Mucosa of stomach (tissue), 1 donor: Measurements from ENCODE around the gene PGA5.

Experiments
- H3K27me3 ChIP-seq: one replicate; pipeline ENCODE4 v1.7.0; 2013; ENCODE audit warnings: mild to moderate bottlenecking, low read length; ENCODE audit not compliant: control insufficient read depth, insufficient read depth
- H3K36me3 ChIP-seq: one replicate; pipeline ENCODE4 v1.7.0; 2013; ENCODE audit warnings: low read length; ENCODE audit not compliant: control insufficient read depth, insufficient read depth
- H3K4me1 ChIP-seq: one replicate; pipeline ENCODE4 v1.7.0; 2013; ENCODE audit warnings: mild to moderate bottlenecking, low read length; ENCODE audit not compliant: control insufficient read depth, insufficient read depth
- H3K4me3 ChIP-seq: one replicate; pipeline ENCODE4 v1.7.0; 2013; ENCODE audit warnings: low read length
- H3K9ac ChIP-seq: one replicate; pipeline ENCODE4 v1.7.0; 2013; ENCODE audit warnings: mild to moderate bottlenecking, low read length, moderate library complexity
- H3K9me3 ChIP-seq: one replicate; pipeline ENCODE4 v1.7.0; 2013; ENCODE audit warnings: mild to moderate bottlenecking, low read length, moderate library complexity; ENCODE audit not compliant: control insufficient read depth
- donor health status: Pancreatic carcinoma.

PGA5 gene

GRCh38 chr11:61256710-61257482 lies 15.9 kb downstream of the PGA5 start:
- Histone ChIP-seq H3K4me1 (peaks cover 3% of the 10 kb centered on the region), H3K4me3 (no peak overlapping the region), H3K36me3 (no peaks in the 10 kb centered on the region), H3K9ac (no peak overlapping the region), H3K27me3 (no peaks in the 10 kb centered on the region), H3K9me3 (no peaks in the 10 kb centered on the region)

DNA sequence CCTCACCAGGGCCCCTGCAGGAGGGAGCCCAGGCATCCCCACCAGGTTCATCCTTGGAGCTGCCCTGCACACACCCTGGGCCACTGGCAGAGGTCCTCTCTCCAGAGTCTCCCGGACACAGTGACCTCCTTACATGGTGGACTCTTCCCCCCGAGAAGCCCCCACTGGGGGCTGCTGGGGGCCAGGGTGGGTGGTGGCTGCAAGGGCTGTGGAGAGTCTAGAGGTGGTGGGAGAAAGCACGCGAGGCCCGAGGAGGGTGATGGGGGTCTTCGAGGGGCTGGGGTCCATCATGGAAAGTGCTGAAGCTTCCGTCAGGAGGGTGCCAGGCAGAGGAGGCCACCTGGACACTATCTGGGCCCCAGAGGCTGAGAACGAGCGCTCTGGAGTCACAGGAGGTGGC lies 17.6 kb downstream of the PGA5 start:
- Histone ChIP-seq H3K27me3 (no peaks in the 10 kb centered on the region), H3K4me1 (peaks cover 3% of the 10 kb centered on the region), H3K36me3 (no peaks in the 10 kb centered on the region), H3K9ac (no peak overlapping the region), H3K9me3 (no peaks in the 10 kb centered on the region), H3K4me3 (no peak overlapping the region)

DNA sequence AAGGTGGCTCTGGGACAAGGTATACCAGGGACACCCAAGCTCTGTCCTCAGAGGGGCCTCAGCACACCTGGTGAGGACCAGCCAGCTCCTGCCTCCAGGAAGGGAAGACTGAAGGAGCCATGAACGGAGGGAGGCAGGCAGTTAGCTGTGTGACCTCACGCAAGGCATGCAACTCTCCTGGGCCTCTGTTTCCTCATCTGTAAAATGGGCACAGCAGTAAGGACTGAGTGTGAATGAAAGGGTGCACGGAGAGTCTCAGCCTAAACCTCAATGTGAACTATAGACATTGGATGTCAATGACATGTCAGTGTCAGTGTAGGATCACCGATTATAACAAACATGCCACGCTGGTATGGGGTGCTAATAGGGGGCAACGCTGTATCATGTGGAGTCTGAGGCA lies 18.4 kb downstream of the PGA5 start:
- H3K9me3 ChIP-seq = no peaks in the 10 kb centered on the region
- no peaks in the 10 kb centered on the region for H3K36me3 ChIP-seq
- no peak overlapping the region for H3K9ac ChIP-seq
- peaks cover 3% of the 10 kb centered on the region for H3K4me1 ChIP-seq
- no peaks in the 10 kb centered on the region for H3K27me3 ChIP-seq
- no peak overlapping the region for H3K4me3 ChIP-seq

DNA sequence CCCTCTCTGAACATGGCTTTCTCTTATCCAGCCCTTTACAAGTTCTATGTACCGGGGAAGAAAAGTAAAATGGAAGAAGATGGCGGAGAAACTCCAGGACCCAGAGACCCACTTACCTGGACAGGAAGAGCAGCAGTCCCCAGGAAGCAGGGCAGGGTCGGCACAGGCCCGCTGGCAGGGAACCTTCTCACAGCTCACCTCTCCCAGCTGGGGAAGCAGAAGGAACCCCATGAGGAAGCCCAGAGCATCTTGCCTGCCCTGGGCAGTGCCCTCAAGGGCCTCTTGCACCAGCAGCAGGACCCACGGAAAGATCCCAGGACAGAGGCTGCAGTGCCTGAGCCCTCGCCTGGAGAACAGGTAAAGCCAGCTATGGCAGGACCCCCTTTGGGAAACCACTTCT lies 23.4 kb downstream of the PGA5 start:
- H3K36me3 ChIP-seq = no peaks in the 10 kb centered on the region
- H3K27me3 ChIP-seq = no peaks in the 10 kb centered on the region
- H3K9me3 ChIP-seq = no peaks in the 10 kb centered on the region
- no peaks in the 10 kb centered on the region for H3K4me1 ChIP-seq
- H3K4me3 ChIP-seq = no peak overlapping the region
- H3K9ac ChIP-seq = no peak overlapping the region

- H3K9ac ChIP-seq = no peak overlapping the region
- H3K27me3 ChIP-seq = no peaks in the 10 kb centered on the region
- H3K9me3 ChIP-seq = no peaks in the 10 kb centered on the region
- H3K4me3 ChIP-seq = no peak overlapping the region
- no peaks in the 10 kb centered on the region for H3K36me3 ChIP-seq
- no peaks in the 10 kb centered on the region for H3K4me1 ChIP-seq
These were observed 23.8 kb downstream of the PGA5 start for GRCh38 chr11:61264795-61265194.

GRCh38 chr11:61265357-61265756 lies 24.4 kb downstream of the PGA5 start:
- Histone ChIP-seq H3K4me1 (no peaks in the 10 kb centered on the region), H3K36me3 (no peaks in the 10 kb centered on the region), H3K9ac (no peak overlapping the region), H3K9me3 (no peaks in the 10 kb centered on the region), H3K4me3 (no peak overlapping the region), H3K27me3 (no peaks in the 10 kb centered on the region)

DNA sequence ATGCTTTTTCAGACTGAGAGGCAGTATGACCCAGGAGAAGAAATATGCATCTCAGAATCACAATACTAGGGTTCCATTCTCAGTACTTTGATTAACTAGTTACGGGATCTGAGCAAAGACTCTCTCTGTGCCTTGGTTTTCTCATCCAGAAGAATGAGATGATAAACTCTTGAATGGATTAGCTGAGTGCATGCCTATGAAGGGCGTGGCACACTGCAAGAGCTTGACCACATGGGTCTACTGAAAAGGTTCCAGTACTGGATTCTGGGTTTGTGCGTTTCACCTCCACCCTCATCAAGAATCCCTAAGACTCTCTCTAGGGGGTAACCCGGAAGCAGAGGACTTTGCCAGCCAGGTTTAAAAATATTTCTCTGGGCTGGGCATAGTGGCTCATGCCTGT lies 25.6 kb downstream of the PGA5 start:
- no peaks in the 10 kb centered on the region for H3K4me1 ChIP-seq
- no peaks in the 10 kb centered on the region for H3K27me3 ChIP-seq
- H3K9ac ChIP-seq = no peak overlapping the region
- H3K4me3 ChIP-seq = no peak overlapping the region
- H3K36me3 ChIP-seq = no peaks in the 10 kb centered on the region
- H3K9me3 ChIP-seq = no peaks in the 10 kb centered on the region

GRCh38 chr11:61267437-61267841 lies 26.5 kb downstream of the PGA5 start:
- H3K27me3 ChIP-seq = no peaks in the 10 kb centered on the region
- no peak overlapping the region for H3K4me3 ChIP-seq
- no peaks in the 10 kb centered on the region for H3K36me3 ChIP-seq
- no peaks in the 10 kb centered on the region for H3K4me1 ChIP-seq
- H3K9me3 ChIP-seq = no peaks in the 10 kb centered on the region
- H3K9ac ChIP-seq = no peak overlapping the region

DNA sequence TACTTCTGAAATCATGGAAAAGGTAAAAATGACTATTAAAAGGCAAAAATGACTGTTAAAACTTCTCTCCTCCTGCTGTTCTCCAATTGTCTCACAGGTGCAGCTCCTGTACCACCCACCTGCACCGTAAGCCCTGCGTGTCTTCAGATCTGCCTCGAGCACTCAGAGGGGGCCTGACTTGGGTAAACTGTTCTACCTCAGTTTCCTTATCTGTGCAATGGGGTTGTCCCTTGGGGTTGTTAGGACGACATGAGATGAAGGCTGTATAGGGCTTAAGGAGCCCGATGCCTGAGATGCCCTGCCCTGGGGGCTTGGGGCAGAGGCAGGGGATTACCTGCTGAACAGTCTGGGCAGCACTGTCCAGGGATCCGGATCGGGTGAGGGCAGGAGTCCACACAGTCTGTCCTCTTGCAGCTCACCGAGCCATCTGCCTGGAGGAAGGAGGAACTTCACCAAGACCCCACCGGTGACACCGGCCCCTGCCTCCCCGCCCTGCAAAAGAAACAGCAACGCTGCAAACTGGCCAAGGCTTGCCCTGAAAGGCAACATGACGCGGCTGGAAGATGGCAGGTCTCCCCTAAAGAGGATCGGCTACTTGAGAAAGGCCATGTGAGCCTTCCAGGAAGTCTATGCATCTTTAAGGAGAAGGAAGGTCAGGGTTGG lies 27.7 kb downstream of the PGA5 start:
- no peak overlapping the region for H3K9ac ChIP-seq
- H3K4me1 ChIP-seq = peaks cover 5% of the 10 kb centered on the region
- no peaks in the 10 kb centered on the region for H3K27me3 ChIP-seq
- no peak overlapping the region for H3K4me3 ChIP-seq
- H3K36me3 ChIP-seq = no peaks in the 10 kb centered on the region
- no peaks in the 10 kb centered on the region for H3K9me3 ChIP-seq

- Histone ChIP-seq H3K9me3 (no peaks in the 10 kb centered on the region), H3K4me3 (no peak overlapping the region), H3K27me3 (peaks cover 5% of the 10 kb centered on the region), H3K36me3 (no peaks in the 10 kb centered on the region), H3K9ac (no peak overlapping the region), H3K4me1 (peaks cover 10% of the 10 kb centered on the region)
These were observed 29.5 kb downstream of the PGA5 start for GRCh38 chr11:61270354-61271076.

DNA sequence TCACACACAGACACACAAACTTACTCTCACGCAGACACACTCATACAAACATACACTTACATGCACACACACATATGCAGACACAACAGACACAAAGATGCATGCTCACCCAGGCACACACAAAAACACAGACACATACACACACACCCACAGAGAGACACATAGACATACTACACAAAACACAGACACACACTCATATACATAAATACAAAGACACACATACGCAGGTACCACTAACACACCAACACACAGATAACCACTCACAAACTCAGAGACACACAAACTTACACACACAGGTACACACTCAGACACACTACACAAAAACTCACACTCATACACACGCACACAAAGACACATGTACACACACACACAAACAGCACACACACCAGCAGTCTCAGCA lies 31.8 kb downstream of the PGA5 start:
- Histone ChIP-seq H3K9ac (no peak overlapping the region), H3K4me3 (no peak overlapping the region), H3K36me3 (no peaks in the 10 kb centered on the region), H3K4me1 (peaks cover 10% of the 10 kb centered on the region), H3K27me3 (peaks cover 5% of the 10 kb centered on the region), H3K9me3 (no peaks in the 10 kb centered on the region)
